Smooth muscle cell (in vitro differentiated cells): ENCODE measurements around the gene PPCDC. TPM values are rescaled to one million over a fixed set of nuclear protein-coding genes. Genes with fewer than 3 reads are reported as not detected.
"Not testable (repeated sequence)": the region's sequence is repeated elsewhere in the genome, so short reads cannot be mapped to it uniquely, and the experiment has no call there.

Source experiments
- DNase-seq: peaks from one replicate; lab custom pipeline; 2025; ENCODE audit not compliant: unreplicated experiment; lab: John Stamatoyannopoulos, UW
- H2AFZ ChIP-seq: fragments of 200-600 bp; sonication (generic); 2 replicates; pipeline ENCODE4 v1.6.0; 2016; ENCODE audit warnings: antibody characterized with exemption, low read depth, mild to moderate bottlenecking
- H3F3A ChIP-seq: fragments of 200-600 bp; sonication (generic); 2 replicates; pipeline ENCODE4 v1.6.0; 2017; ENCODE audit warnings: antibody characterized with exemption, low read depth
- H3K27ac ChIP-seq: fragments of 200-600 bp; sonication (generic); 2 replicates; pipeline ENCODE4 v1.5.1; 2016; ENCODE audit warnings: low read depth, mild to moderate bottlenecking
- H3K27me3 ChIP-seq: fragments of 200-600 bp; sonication (generic); 2 replicates; pipeline ENCODE4 v1.6.1; 2016; ENCODE audit warnings: low read depth, mild to moderate bottlenecking
- H3K36me3 ChIP-seq: fragments of 200-600 bp; sonication (generic); 2 replicates; pipeline ENCODE4 v1.5.1; 2016; ENCODE audit warnings: low read depth
- H3K4me1 ChIP-seq: fragments of 200-600 bp; sonication (generic); 2 replicates; pipeline ENCODE4 v1.5.1; 2016; ENCODE audit warnings: low read depth
- H3K4me2 ChIP-seq: fragments of 200-600 bp; sonication (generic); 2 replicates; pipeline ENCODE4 v1.6.0; 2016; ENCODE audit warnings: mild to moderate bottlenecking
- H3K4me3 ChIP-seq: fragments of 200-600 bp; sonication (generic); 2 replicates; pipeline ENCODE4 v1.5.1; 2016; ENCODE audit warnings: mild to moderate bottlenecking
- H3K79me2 ChIP-seq: fragments of 200-600 bp; sonication (generic); 2 replicates; pipeline ENCODE4 v1.6.0; 2016; ENCODE audit warnings: low read depth, mild to moderate bottlenecking
- H3K9ac ChIP-seq: fragments of 200-600 bp; sonication (generic); 2 replicates; pipeline ENCODE4 v1.6.0; 2016; ENCODE audit warnings: low read depth
- H3K9me3 ChIP-seq: fragments of 200-600 bp; sonication (generic); replicated peaks from 2 replicates; pipeline ENCODE4 v1.5.1; 2016; ENCODE audit warnings: low read depth
- H4K20me1 ChIP-seq: fragments of 200-600 bp; sonication (generic); 2 replicates; pipeline ENCODE4 v1.6.0; 2016; ENCODE audit warnings: low read depth
- CTCF ChIP-seq: fragments of 200-600 bp; sonication (generic); IDR thresholded peaks from 2 replicates; pipeline ENCODE4 v1.5.1; 2017; ENCODE audit warnings: borderline replicate concordance, mild to moderate bottlenecking, antibody characterized with exemption; ENCODE audit not compliant: insufficient read depth, poor library complexity, severe bottlenecking
- WGBS: methylation state at CpG from one replicate; pipeline ENCODE4 v1.1.7; 2016; ENCODE audit warnings: low lambda C conversion rate; 5-methylcytosine and 5-hydroxymethylcytosine counted together
- polyA plus RNA-seq: library from polyadenylated mRNA; unstranded; fragments of >200 nt; fragmentation: Nextera tagmentation; extraction: Ambion mirVana; gene quantifications from 2 replicates; pipeline ENCODE4 v1.2.1, GENCODE V29; 2016
- total RNA-seq: library from RNA; depleted of rRNA; stranded (reverse); fragments of >200 nt; gene quantifications from 2 replicates; pipeline ENCODE4 v1.2.3, GENCODE V29; 2014

Gene PPCDC
- total and polyA plus RNA-seq, 2 experiments from 2014 or later = 7.8 to 33.7 TPM

GRCh38 chr15:75082689-75083088, 59.3 kb downstream of the PPCDC start:
- Histone ChIP-seq H3K4me3 (no peak overlapping the region), H3K27me3 (no peaks in the 10 kb centered on the region), H3K4me2 (no peak overlapping the region), H3F3A (no peaks in the 10 kb centered on the region), H3K27ac (no peak overlapping the region), H3K79me2 (no peaks in the 10 kb centered on the region), H4K20me1 (no peaks in the 10 kb centered on the region), H3K36me3 (no peaks in the 10 kb centered on the region), H3K9me3 (no peaks in the 10 kb centered on the region), H3K4me1 (no peaks in the 10 kb centered on the region), H2AFZ (no peak overlapping the region), H3K9ac (no peak overlapping the region)
- DNase-seq = no peak
- WGBS = 100% methylated on average over 1 of the region's 1 CpG
- no peak for TF ChIP-seq CTCF

- H2AFZ ChIP-seq = not testable (repeated sequence)
- 98% methylated on average over 3 of the region's 3 CpGs for WGBS
Observed at GRCh38 chr15:75085708-75086107, 62.3 kb downstream of the PPCDC start.

GRCh38 chr15:75089456-75090387, 66.3 kb downstream of the PPCDC start:
- H3K27ac ChIP-seq = no peak overlapping the region
- no peak overlapping the region for H2AFZ ChIP-seq
- H3K9ac ChIP-seq = no peak overlapping the region
- no peaks in the 10 kb centered on the region for H3K36me3 ChIP-seq
- H3K27me3 ChIP-seq = no peaks in the 10 kb centered on the region
- no peak overlapping the region for H3K4me3 ChIP-seq
- DNase-seq = no peak
- no peak overlapping the region for H3K4me2 ChIP-seq
- H3K9me3 ChIP-seq = no peaks in the 10 kb centered on the region
- no peak for TF ChIP-seq CTCF
- no peaks in the 10 kb centered on the region for H3K4me1 ChIP-seq
- H3K79me2 ChIP-seq = no peaks in the 10 kb centered on the region
- WGBS = 81% methylated on average over 6 of the region's 6 CpGs
- no peaks in the 10 kb centered on the region for H3F3A ChIP-seq
- H4K20me1 ChIP-seq = no peaks in the 10 kb centered on the region

More at GRCh38 chr15:75085708-75086107, 62.3 kb downstream of the PPCDC start:
- not testable (repeated sequence) for H3K27ac ChIP-seq, DNase-seq, H3K9ac ChIP-seq, H3F3A ChIP-seq, H3K27me3 ChIP-seq, H3K9me3 ChIP-seq, H3K4me3 ChIP-seq, H4K20me1 ChIP-seq, H3K79me2 ChIP-seq, H3K4me1 ChIP-seq, H3K36me3 ChIP-seq, H3K4me2 ChIP-seq

GRCh38 chr15:75090388-75090734, 67.0 kb downstream of the PPCDC start:
- no peaks in the 10 kb centered on the region for H3K4me1 ChIP-seq
- H3K79me2 ChIP-seq = no peaks in the 10 kb centered on the region
- H3K9me3 ChIP-seq = no peaks in the 10 kb centered on the region
- H3K36me3 ChIP-seq = no peaks in the 10 kb centered on the region
- no peak overlapping the region for H3K4me3 ChIP-seq
- DNase-seq = no peak
- H2AFZ ChIP-seq = no peak overlapping the region
- no peak overlapping the region for H3K9ac ChIP-seq
- H3F3A ChIP-seq = no peaks in the 10 kb centered on the region
- no peaks in the 10 kb centered on the region for H4K20me1 ChIP-seq
- no peak overlapping the region for H3K4me2 ChIP-seq
- no peak for TF ChIP-seq CTCF
- no peak overlapping the region for H3K27ac ChIP-seq
- WGBS = 59% methylated on average over 7 of the region's 7 CpGs
- H3K27me3 ChIP-seq = no peaks in the 10 kb centered on the region
